Epithelial cell of esophagus (primary cell): ENCODE measurements around the gene BRF1.
A peak's percentile ranks its signal among the peaks of the same experiment; 100 is the strongest.

Experiments
- DNase-seq: peaks from one replicate; pipeline ENCODE4 v3.0.0; 2010; ENCODE audit warnings: low read depth
- H3K4me3 ChIP-seq: 2 replicates; pipeline ENCODE4 v1.5.1; 2011; ENCODE audit warnings: mild to moderate bottlenecking, low read length, control low read depth
- TF ChIP-seq, protein P1 (sequence below): IDR thresholded peaks from 2 replicates; pipeline ENCODE4 v1.5.1; 2011; ENCODE audit warnings: low read depth, mild to moderate bottlenecking, low read length, control low read depth, inconsistent platforms; ENCODE audit not compliant: insufficient read depth; ENCODE audit errors: missing control alignments

The BRF1 gene

DNA sequence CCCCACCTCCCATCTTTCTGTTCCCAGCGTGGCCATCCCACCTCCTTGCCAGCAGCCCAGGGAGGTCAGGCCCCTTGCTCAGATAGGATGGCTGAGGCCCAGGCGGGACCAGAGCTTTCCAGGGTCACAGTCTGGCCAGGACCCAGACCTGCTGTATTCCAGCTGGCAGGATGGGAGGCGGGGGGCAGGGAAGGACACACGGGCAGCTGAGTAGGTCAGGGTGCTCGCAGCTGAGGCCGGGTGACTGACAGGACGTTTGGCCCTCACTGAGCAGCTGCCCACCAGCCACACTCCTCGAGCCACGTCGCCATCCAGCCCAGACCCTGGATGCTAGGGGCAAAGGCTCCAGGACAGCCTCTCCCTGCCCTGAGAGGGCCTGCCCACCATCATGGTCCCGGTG is 123.7 kb downstream of the BRF1 start:
- no peak for DNase-seq
- TF ChIP-seq, protein P1, sequence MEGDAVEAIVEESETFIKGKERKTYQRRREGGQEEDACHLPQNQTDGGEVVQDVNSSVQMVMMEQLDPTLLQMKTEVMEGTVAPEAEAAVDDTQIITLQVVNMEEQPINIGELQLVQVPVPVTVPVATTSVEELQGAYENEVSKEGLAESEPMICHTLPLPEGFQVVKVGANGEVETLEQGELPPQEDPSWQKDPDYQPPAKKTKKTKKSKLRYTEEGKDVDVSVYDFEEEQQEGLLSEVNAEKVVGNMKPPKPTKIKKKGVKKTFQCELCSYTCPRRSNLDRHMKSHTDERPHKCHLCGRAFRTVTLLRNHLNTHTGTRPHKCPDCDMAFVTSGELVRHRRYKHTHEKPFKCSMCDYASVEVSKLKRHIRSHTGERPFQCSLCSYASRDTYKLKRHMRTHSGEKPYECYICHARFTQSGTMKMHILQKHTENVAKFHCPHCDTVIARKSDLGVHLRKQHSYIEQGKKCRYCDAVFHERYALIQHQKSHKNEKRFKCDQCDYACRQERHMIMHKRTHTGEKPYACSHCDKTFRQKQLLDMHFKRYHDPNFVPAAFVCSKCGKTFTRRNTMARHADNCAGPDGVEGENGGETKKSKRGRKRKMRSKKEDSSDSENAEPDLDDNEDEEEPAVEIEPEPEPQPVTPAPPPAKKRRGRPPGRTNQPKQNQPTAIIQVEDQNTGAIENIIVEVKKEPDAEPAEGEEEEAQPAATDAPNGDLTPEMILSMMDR, result no peak
- no peak overlapping the region for H3K4me3 ChIP-seq

DNA sequence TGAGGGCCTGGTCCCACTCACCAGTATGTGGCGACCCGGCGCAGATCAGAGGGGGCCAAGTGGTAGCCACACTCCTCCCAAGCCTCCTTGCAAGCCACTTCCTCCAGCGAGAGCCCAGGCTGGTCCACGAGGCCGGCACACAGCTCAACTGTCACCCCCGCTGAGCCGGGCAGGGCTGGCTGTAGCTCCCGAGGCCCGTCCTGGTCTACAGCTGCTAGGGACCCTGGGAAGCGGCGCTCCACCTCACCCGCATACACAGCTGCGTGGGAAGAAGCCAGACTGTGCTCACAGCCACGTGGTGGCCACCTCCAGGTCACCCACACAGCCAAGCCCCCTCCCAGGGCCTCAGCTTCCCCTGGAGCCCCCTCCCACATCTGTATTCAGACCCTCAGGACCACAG is 124.3 kb downstream of the BRF1 start:
- TF ChIP-seq, protein P1, result no peak
- no peak for DNase-seq
- H3K4me3 ChIP-seq, result no peak overlapping the region

DNA sequence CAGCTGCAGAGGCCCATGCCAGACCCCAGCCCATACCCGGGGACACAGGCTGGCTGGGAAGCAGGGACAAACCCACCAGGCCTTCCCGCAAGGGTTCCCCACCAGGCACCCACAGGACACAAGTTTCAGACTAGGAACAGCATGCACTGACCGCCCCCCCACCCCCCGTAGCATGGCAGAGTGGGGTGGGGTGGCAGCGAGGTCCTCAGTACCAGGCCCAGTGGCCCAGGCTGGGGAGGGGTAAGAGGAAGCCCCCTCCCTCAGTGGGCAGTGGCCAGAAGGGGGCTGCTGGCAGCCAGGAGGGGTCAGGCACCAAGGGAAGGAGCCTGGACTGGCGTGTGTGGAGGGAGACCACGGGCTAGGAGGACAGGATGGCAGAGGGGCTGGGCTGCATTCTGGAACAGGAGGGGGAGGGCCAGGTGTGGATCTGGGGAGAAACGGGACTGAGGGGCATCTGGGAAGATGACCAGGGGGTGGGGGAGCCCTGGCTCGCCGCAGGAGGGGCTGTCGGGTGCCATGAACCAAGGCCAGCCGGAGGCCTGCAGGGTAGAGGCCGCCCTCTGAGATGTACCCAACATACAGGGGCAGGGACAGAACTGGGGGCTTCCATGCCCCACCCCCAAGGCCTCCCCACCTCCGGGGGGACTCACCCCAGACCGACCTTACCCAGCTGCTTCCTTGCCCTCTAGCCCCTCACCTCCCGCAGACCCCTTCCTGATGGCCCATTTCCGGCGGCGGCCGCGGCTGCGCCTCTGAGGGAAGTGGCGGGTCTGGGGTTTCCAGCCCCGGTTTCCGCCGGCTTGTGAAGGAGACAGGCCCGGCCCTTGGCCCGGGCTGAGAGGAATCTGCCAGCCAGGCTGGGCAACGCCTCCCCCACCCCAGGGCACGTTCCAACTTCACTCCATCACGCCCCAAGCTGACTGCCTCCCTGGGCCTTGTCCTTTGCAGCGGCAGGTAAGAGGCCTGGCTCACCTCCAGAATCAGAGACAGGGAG is 126.6 kb downstream of the BRF1 start:
- peak; percentile 82 for DNase-seq
- no peak overlapping the region for H3K4me3 ChIP-seq
- TF ChIP-seq, protein P1, result no peak

DNA sequence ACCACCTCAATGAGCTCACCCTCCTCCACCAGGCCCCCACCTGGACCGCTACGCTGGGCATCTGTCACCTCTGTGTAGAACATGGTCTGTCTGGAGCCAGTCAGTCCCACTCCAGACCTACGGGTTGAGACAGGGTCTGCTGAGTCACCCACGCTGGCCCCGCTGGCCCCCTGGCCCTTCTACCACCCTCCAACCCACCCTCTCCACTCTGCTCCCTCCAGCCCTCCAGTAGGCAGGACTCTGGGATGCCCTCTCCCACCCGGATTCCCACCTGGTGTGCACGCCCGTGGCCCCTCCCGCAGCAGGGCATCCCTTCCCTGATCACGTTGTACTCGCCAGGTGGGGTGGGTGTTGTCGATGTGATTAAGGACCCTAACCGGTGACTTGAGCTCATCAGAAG is 127.7 kb downstream of the BRF1 start:
- TF ChIP-seq, protein P1, result no peak
- no peak for DNase-seq
- no peak overlapping the region for H3K4me3 ChIP-seq

DNA sequence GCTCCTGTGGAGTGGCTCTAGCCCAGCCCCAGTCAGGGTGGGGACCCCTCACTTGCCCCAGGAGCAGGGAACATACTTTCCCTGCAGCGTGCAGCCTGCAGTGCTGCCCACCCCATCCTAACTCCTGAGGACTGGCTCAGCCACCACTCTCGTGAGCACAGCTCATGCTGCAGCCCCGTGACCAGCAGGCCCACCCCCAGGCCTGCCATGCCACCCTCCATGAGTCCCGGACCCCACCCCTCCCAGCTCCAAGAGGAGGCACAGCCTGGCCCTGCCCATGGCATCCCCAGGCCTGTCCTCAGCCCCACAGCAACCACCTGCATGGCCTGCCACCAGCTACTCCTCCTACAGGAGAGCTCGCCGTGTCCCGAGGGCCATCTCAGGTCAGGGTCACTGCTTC is 128.3 kb downstream of the BRF1 start:
- no peak for DNase-seq
- H3K4me3 ChIP-seq, result no peak overlapping the region
- TF ChIP-seq, protein P1, result no peak

DNA sequence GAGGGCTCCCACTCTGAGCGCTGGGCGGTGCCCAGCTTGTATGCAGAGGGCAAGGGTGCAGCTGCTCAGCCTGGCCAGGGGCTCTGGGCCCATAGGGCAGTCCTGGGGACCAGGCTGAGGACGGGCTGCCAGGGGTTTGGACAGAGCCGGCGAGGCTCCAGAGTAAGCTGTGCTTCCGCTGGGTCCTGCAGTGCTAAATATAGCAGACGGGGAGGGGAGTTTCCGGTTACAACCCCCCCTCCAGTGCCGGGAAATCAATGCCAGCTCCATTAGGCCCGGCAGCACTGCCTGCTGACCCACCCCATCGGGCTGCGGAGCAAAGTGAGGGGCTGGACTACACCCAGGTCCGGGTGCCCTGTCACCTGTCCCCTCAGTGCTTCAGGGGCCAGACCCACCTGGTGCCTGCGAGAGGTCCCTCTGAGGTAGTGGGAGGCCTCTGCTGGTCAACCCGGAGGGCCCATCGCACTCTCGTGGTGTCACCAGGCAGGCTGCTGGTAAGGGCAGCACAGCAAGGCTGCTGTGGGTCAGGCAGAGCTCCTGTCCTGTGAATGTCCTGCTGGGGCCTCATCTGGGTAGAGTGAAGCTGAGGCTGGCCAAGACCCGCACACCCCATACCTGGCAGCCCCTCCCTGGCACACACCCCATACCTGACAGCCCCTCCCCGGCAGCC is 129.7 kb downstream of the BRF1 start:
- TF ChIP-seq, protein P1, result no peak
- no peak for DNase-seq
- no peak overlapping the region for H3K4me3 ChIP-seq
